BE2C (cell line): ENCODE measurements around the gene MAPRE3.

Experiments used
- DNase-seq: peaks from one replicate; pipeline ENCODE4 v3.0.0-alpha.2; 2020
- H3K27me3 ChIP-seq: fragments of 250-450 bp; sonication (Bioruptor Pico); 2 replicates; pipeline ENCODE4 v1.5.1; 2020; ENCODE audit warnings: mild to moderate bottlenecking
- H3K36me3 ChIP-seq: fragments of 250-450 bp; sonication (Bioruptor Pico); 2 replicates; pipeline ENCODE4 v1.5.1; 2020; ENCODE audit warnings: mild to moderate bottlenecking
- H3K4me1 ChIP-seq: fragments of 250-450 bp; sonication (Bioruptor Pico); 2 replicates; pipeline ENCODE4 v1.5.1; 2020
- H3K4me3 ChIP-seq: 2 replicates; pipeline ENCODE4 v1.5.1; 2011; ENCODE audit warnings: low read depth, low read length
- H3K9me3 ChIP-seq: fragments of 250-450 bp; sonication (Bioruptor Pico); 2 replicates; pipeline ENCODE4 v1.5.1; 2020
- TF ChIP-seq, protein P1 (sequence below): IDR thresholded peaks from 2 replicates; pipeline ENCODE4 v1.5.1; 2012; ENCODE audit warnings: mild to moderate bottlenecking, low read depth, low read length

Gene MAPRE3

DNA sequence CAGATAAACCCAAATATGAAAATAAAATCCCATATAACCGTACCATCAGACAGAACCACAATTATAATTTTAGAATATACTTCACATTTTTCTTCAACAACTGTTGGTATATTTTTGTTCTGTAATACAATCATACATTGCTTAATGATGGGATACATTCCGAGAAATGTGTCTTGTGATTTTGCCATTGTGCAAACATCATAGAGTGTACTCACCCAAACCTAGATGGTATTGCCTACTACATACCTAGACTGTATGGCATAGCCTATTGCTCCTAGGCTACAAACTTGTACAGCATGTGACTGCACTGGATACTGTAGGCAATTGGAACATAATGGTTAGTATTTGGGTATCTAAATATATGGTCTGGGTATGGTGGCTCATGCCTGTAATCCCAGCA is 30.6 kb downstream of the MAPRE3 start:
- TF ChIP-seq, protein P1, sequence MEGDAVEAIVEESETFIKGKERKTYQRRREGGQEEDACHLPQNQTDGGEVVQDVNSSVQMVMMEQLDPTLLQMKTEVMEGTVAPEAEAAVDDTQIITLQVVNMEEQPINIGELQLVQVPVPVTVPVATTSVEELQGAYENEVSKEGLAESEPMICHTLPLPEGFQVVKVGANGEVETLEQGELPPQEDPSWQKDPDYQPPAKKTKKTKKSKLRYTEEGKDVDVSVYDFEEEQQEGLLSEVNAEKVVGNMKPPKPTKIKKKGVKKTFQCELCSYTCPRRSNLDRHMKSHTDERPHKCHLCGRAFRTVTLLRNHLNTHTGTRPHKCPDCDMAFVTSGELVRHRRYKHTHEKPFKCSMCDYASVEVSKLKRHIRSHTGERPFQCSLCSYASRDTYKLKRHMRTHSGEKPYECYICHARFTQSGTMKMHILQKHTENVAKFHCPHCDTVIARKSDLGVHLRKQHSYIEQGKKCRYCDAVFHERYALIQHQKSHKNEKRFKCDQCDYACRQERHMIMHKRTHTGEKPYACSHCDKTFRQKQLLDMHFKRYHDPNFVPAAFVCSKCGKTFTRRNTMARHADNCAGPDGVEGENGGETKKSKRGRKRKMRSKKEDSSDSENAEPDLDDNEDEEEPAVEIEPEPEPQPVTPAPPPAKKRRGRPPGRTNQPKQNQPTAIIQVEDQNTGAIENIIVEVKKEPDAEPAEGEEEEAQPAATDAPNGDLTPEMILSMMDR = no peak
- Histone ChIP-seq H3K27me3 (no peaks in the 10 kb centered on the region), H3K36me3 (no peaks in the 10 kb centered on the region), H3K9me3 (no peaks in the 10 kb centered on the region), H3K4me1 (no peaks in the 10 kb centered on the region; the same call in 1 of the 2 replicates), H3K4me3 (no peak overlapping the region)
- no peak for DNase-seq

DNA sequence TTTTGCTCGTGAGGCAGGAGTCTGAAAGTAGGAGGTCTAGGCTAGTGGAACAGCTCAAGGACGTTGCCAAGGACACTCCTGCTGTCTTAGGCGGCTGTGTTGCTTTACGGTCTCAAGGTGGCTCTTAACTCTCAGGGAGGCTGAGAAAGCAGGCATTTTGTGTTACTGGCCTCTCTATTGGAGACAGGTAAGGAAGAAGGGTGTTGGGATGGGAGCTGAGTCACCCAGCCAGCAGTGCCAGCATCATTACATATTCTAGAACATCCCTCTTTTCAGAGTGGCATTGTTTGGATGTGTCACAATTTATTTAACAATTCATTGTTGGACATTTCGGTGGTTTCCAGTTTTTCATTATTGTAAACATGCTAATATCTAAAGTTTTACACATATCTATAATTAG is 31.5 kb downstream of the MAPRE3 start:
- TF ChIP-seq, protein P1 = no peak
- DNase-seq = no peak

DNA sequence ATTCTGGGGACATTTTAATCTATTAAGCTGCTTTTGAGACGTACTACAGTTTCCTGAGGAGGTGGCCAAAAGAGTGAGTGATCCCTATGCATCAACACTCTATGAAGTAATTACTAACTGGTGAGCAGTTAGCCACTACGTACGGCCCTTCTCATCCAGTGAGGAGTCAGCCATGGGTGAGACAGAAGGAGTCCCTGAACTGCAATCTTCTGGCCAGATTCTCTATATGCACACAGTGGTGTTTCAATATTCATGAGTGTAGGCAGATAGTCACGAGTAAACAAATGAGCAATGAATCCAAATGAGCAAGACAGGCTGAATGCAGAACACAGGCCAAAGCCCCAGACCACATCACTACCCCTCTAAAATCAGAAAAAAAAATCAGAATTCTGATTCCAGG is 32.6 kb downstream of the MAPRE3 start:
- Histone ChIP-seq H3K4me1 (no peaks in the 10 kb centered on the region; the same call in 1 of the 2 replicates), H3K27me3 (no peaks in the 10 kb centered on the region), H3K4me3 (no peak overlapping the region), H3K36me3 (no peaks in the 10 kb centered on the region), H3K9me3 (no peaks in the 10 kb centered on the region)
- DNase-seq = no peak
- TF ChIP-seq, protein P1 = no peak

More for the DNA sequence above, 31.5 kb downstream of the MAPRE3 start:
- H3K36me3 ChIP-seq = no peaks in the 10 kb centered on the region
- H3K9me3 ChIP-seq = no peaks in the 10 kb centered on the region
- no peaks in the 10 kb centered on the region; the same call in 1 of the 2 replicates for H3K4me1 ChIP-seq
- no peaks in the 10 kb centered on the region for H3K27me3 ChIP-seq
- no peak overlapping the region for H3K4me3 ChIP-seq

DNA sequence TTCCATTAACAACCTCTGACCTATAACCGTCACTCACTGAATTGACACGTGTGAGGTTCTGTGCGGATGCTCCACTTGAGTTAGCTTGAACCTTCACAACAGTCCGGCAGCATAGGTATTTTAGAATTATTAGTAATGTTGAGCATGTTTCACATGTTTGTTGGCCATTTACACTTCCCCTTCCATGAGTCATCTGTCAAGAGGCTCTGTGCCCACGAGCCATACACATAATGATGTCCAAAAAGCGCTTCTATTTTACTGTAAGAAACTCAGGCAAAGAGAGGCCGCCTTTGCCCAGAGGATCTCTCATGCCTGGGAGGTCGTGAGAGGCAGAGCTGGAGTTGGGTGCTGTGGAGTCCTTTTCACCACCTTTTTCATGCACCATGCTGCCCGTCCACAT is 33.4 kb downstream of the MAPRE3 start:
- H3K36me3 ChIP-seq = no peaks in the 10 kb centered on the region
- TF ChIP-seq, protein P1 = no peak
- H3K4me1 ChIP-seq = no peaks in the 10 kb centered on the region; the same call in 1 of the 2 replicates
- H3K27me3 ChIP-seq = no peaks in the 10 kb centered on the region
- DNase-seq = no peak
- H3K9me3 ChIP-seq = no peaks in the 10 kb centered on the region
- no peak overlapping the region for H3K4me3 ChIP-seq

DNA sequence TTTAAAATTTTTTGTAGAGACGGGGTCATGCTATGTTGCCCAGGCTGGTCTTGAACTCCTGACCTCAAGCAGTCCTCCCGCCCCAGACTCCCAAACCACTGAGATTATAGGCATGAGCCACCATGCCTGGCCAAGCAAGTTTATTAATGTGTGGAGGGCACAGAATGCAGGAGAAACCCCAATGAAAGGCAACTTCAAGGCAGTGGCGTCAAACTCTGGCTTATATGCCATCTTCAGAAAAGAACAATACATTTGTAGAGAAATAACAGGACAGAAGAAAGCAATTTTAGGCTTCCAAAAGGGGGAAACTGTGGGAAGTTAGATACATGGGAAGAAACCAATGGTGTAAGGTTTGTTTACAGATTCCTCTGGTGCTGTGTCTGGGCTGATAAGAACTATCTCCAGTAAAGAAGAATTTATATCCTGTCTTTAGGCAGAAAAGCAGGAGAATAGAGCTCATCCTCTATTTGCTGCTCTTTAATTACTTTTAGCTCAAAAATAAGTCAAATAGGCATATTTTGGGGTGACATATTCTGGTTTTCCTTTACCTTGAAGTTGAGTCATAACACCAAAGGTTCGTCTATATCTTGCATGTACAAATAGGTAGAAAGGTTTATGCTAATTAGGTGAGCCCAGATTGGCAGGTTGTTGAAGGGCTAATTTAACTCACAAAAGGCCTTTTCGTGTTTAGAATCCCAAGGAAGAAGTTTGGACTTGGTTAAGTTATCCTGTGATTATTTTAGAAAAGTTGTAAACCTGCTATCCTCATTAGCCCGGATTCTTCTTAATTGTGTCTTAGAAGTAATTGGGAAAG is 36.4 kb downstream of the MAPRE3 start:
- H3K36me3 ChIP-seq = no peaks in the 10 kb centered on the region
- H3K9me3 ChIP-seq = no peaks in the 10 kb centered on the region
- no peak for DNase-seq
- H3K4me1 ChIP-seq = no peaks in the 10 kb centered on the region; the same call in 1 of the 2 replicates
- no peaks in the 10 kb centered on the region for H3K27me3 ChIP-seq
- H3K4me3 ChIP-seq = no peak overlapping the region
- TF ChIP-seq, protein P1 = no peak
